Activated CD4-positive, alpha-beta T cell treated with anti-CD3 and anti-CD28 coated beads for 48 hours (primary cell): Measurements from ENCODE around the gene MLST8.

Experiments
- DNase-seq: peaks from one replicate; pipeline ENCODE4 v3.0.0-alpha.2; 2020

Gene MLST8

GRCh38 chr16:2209258-2210008 lies 4.2 kb downstream of the MLST8 start:
- no peak for DNase-seq

- DNase-seq: no peak
These were observed 4.7 kb downstream of the MLST8 start for GRCh38 chr16:2210009-2210332.

DNA sequence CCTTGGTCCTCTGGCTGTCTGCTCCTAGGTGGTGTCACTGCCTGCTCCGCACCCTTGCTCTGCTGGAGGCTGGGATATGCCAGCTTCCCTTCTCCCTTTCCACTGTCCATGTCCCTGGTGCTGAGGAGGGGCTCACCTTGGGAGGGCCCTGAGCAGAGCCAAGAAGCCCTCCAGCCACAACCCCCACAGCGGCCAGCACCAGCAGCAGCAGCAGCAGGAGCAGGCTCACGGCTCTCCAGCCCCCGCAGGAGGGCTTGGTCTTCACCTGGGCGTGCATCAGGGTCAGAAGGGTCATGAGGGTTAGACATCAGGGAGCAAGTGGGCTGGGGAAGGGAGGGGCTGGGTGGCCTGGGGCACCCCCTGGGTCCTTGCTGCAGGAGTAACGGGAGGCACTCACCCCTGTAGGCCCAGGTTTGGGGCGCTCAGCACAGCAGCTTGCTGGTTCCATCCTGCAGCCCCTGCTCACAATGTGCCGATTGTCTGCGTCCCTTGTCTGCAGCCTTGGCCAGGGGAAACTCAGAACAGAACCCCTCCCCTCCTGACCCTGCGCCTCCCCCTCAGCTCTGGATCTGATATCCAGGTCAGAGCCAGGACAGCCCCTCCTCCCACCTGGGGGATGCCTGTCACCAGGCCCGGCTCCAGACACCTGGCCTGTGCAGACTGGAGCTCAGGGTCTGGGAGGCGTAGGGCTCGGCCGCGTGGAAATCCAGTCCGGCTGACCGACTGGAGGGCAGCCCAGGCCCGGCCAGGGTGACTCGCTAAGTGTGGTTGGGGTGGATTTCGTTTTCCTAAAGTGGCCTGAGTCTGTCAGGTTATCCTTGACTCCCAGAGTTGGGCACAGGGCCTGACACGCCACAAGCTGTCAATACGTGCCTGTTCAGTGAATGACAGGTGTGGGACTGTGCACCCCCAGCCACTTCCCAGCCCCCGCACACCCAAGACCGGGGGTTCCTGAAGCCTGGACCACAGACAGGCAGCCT lies 5.4 kb downstream of the MLST8 start, which contains the start of gene BRICD5:
TSS of gene BRICD5 (minus strand) at position 478 of the 980 bp plus-strand sequence. CDS start at position 448, 30 bp downstream.
- no peak for DNase-seq

DNA sequence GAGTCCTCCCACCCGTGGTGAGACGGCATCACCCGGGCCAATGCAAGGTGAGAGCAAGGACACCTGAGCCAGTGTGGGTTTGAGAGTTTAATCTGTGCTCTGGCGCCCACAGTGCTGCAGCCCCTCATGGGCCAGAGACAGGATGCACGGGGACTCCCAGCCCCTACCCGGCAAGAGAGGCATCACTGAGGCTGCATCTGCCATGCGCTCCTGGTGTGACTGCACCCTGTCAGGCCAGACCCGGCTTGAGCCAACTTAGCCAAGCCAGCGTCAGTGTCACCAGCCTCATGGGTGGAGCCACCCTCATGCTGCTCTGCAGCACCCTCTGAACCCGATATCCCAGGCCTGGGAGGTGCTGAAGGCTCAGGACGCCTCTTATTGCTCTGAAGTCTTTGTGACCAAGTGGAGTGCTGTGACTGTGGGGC lies 6.7 kb downstream of the MLST8 start:
- no peak for DNase-seq

GRCh38 chr16:2212362-2213324 lies 7.4 kb downstream of the MLST8 start:
- no peak for DNase-seq

- DNase-seq: no peak
These were observed 8.8 kb downstream of the MLST8 start for GRCh38 chr16:2213817-2214718.

DNA sequence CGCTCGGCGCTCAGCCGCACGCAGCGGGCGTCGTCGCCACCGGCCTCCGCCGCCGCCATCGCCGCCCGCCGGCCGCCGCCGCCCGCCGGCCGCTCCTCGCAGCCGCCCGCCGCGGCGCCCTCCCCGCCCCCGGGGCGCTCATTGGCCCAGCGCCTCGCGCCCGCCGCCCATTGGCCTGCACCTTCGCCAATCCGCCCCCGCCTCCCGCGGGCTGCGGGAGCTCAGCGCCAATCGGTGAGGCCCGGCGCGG lies 9.4 kb downstream of the MLST8 start, which contains the start of gene PGP:
TSS of gene PGP (minus strand) at position 122 of the 250 bp plus-strand sequence. CDS start at position 59, 63 bp downstream.
- no peak for DNase-seq

DNA sequence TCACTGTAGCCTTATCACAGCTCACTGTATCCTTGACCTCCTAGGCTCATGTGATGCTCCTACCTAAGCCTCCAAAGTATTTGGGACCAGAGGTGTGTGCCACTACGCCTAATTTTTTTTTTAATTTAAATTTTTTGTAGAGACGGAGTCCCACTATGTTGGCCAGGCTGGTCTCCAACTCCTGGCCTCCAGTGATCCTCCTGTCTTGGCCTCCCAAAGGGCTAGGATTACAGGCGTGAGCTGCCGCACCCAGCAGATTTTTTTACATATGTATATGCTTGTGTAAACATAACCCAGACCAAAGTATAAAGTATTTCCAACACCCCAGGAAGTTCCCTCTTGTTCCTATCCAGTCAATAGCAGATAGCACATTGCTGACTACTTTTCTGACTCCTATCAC lies 11.1 kb downstream of the MLST8 start:
- DNase-seq: no peak

- DNase-seq: peak; percentile 100
These were observed 18.1 kb downstream of the MLST8 start, which contains the start of gene E4F1 for GRCh38 chr16:2223221-2223941. Gene E4F1, plus strand, starts transcription at chr16:2223591. Its CDS starts 23 bp downstream, at chr16:2223614.

DNA sequence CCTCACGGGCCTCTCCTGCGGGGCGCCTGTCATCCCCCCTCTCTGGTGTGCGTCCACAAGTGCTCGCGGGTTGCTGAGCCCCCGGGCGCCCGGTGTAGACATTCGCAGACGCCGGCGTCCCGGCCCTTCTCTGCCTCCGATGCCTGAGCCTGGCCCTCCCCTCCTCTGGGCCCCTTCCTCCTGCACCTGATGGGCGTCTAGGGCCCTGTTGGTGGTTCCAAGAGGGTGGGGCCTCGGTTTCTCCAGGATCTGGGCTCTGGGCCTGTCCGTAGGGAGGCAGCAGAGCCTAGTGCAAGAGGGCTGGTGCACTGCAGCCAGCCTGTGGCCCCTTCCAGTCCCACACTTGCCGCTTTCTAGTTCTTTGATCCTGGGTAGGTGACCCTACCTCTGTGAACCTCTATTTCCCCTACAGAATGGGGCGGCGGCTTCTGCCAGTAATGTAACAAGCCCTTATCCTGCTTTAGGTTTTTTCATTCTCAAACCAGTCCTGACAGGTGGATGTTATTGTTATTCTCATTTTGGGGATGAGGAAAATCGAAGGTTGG lies 18.8 kb downstream of the MLST8 start:
- peak; percentile 48 for DNase-seq

- no peak for DNase-seq
These were observed 21.1 kb downstream of the MLST8 start for GRCh38 chr16:2226245-2226793.

- no peak for DNase-seq
These were observed 21.7 kb downstream of the MLST8 start for GRCh38 chr16:2226918-2227317.

GRCh38 chr16:2228161-2228824 lies 23.0 kb downstream of the MLST8 start:
- no peak for DNase-seq

GRCh38 chr16:2229091-2229490 lies 23.8 kb downstream of the MLST8 start:
- DNase-seq: no peak

DNA sequence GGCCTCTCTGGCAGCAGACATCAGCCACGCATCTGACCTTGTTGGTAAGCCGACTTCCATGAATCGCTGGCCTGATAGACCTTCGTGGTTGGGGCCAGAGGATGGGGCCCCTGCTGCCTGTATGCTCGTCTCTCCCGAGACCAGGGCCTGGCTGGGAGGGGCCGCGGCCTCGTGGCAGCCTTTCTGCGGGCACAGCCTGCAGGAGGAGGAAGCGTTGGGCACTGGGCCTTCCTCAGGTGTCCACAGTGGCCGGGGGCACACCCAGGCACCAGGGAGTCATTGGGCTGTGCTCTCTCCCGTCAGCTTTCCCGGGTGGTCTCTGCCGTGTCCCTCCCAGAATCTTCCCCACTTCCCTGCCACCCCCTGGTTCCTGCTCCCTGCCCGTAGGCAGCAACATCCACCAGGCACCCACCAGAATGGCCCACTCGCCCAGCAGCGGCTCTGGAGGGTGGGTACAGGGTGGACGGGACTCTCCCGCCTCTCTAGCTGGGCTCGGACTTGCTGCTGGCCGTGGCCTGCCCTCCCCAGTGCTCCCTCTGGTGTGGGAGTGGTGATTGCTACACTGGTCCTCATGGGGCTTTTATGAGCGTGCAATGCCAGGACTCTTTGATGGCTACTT lies 24.5 kb downstream of the MLST8 start:
- no peak for DNase-seq

GRCh38 chr16:2230376-2230775 lies 25.1 kb downstream of the MLST8 start:
- DNase-seq: no peak

- no peak for DNase-seq
These were observed 26.0 kb downstream of the MLST8 start for GRCh38 chr16:2231016-2231931.
